ENCODE data around the gene HSPA2.

DNA sequence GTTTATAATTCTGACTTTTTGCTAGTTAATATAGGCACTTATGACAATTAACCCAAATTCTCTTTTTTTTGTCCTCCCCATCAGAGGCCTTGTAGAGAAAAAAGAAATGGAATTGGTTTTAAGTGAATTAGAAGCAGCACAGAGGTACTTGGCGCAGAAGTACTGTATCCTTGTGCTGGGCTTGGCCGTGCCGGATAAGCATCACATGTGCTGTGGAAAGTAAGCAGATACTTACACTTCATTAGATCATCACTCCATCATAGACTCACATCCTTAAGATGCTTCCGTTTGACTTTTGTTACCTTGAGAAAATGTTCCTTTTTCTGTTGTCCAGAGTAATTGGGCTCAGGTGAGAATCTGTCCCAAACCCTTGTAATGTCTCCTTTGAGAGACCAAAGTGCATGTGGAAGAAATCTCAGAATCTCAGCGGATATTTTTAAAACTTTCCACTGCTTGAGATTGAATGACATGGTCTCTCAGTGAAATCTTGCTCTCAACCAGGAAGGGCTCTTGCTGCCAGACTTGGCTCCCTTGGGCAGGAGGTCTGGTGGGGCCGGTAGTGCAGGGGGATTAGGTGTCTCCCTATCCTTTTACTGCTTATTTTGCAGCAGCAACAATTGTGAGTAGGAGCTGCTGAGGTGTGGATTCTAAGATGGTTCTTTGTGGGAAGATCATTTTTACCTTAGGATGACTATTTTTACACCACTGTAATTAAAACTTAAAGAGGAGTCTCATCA lies 34.0 kb downstream of the HSPA2 start:
- TF ChIP-seq EZH2 (IDR thresholded peaks at IDR 0.05; ENCODE audit: insufficient read depth, poor library complexity, severe bottlenecking) (no peak), EZH2phosphoT487 (IDR thresholded peaks at IDR 0.05; ENCODE audit: insufficient read depth, low read depth) (no peak)

Data from GM23248 (cell line).